ENCODE results near the gene COL24A1. TPM values are rescaled to one million over a fixed set of nuclear protein-coding genes. Genes with fewer than 3 reads are reported as not detected.
"Not testable (repeated sequence)": the region's sequence is repeated elsewhere in the genome, so short reads cannot be mapped to it uniquely, and the experiment has no call there.

COL24A1 gene
- total RNA-seq, 1 experiment from 2014 or later = 0.07 TPM

DNA sequence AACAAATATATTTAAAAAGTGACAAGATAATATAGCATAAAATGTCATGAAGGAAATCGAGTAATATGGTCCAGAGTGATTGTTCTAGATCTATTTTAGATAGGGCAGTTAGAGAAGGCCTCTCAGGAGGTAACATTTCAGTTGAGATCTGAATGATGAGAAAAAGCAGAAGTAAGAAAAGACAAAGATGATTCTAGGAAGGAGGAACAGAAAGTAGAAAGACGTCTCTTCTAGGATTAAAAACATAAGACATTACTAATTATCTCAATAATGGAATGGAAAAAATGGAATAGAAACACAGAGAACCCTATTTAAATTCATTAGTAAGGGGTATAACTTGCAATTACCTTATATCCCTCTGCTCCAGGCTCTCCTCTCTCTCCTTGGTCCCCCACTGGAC is 318.3 kb downstream of the COL24A1 start:
- ATAC-seq (no peak), DNase-seq (no peak)
- Histone ChIP-seq H3K27me3 (ENCODE audit: low read length) (no peaks in the 10 kb centered on the region), H3K9me3 (ENCODE audit: low read length) (no peaks in the 10 kb centered on the region), H3K36me3 (ENCODE audit: low read depth, low read length) (no peaks in the 10 kb centered on the region), H3K4me1 (ENCODE audit: insufficient read depth, low read length) (no peaks in the 10 kb centered on the region), H3K4me3 (ENCODE audit: low read length) (no peak overlapping the region), H3F3A (ENCODE audit: low read length, unreplicated experiment) (no peaks in the 10 kb centered on the region), H3K79me2 (ENCODE audit: low read length) (no peaks in the 10 kb centered on the region), H3K9ac (ENCODE audit: low read length) (no peak overlapping the region), H2AFZ (ENCODE audit: low read length) (no peak overlapping the region), H3K4me2 (ENCODE audit: low read length) (no peak overlapping the region), H4K20me1 (ENCODE audit: low read length) (no peaks in the 10 kb centered on the region), H3K27ac (ENCODE audit: low read length) (no peak overlapping the region), H3K9me2 (replicated peaks; ENCODE audit: low read length) (no peaks in the 10 kb centered on the region)
- CTCF ChIA-PET = no interaction called here
- no TSS peak for BruUV-seq (replicated peaks)
- POLR2A ChIA-PET (ENCODE audit: unreplicated experiment) = no interaction called here
- intact Hi-C loops (cut with micrococcal nuclease) = no loop called here
- TF ChIP-seq EZH2phosphoT487 (IDR thresholded peaks at IDR 0.05; ENCODE audit: borderline replicate concordance, low read length) (no peak), EZH2 (IDR thresholded peaks at IDR 0.05; ENCODE audit: low read length, unreplicated experiment) (no peak)
- TF ChIP-seq, protein P1, sequence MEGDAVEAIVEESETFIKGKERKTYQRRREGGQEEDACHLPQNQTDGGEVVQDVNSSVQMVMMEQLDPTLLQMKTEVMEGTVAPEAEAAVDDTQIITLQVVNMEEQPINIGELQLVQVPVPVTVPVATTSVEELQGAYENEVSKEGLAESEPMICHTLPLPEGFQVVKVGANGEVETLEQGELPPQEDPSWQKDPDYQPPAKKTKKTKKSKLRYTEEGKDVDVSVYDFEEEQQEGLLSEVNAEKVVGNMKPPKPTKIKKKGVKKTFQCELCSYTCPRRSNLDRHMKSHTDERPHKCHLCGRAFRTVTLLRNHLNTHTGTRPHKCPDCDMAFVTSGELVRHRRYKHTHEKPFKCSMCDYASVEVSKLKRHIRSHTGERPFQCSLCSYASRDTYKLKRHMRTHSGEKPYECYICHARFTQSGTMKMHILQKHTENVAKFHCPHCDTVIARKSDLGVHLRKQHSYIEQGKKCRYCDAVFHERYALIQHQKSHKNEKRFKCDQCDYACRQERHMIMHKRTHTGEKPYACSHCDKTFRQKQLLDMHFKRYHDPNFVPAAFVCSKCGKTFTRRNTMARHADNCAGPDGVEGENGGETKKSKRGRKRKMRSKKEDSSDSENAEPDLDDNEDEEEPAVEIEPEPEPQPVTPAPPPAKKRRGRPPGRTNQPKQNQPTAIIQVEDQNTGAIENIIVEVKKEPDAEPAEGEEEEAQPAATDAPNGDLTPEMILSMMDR (conservative IDR thresholded peaks at IDR 0.05; ENCODE audit: low read depth, low read length) = no peak

DNA sequence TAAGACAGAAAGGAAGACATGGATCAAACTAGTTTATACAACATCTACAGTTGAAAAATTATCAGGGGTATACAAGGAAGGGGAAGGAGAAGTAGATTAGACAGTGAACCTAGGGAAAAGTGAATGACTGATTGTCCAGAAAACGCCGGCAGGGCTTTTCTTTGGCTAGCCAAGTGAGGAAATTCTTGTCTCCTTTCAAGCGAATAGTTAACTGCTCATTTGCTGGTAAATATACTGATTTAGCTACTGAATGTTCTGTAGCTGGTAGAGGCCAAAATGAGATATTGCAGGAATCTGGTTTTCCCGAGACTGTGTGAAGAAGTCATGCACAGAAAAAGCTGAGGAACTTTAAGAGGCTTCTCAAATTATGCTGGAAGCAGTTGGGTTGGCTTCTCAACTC is 319.8 kb downstream of the COL24A1 start:
- Histone ChIP-seq H3K4me1 (ENCODE audit: insufficient read depth, low read length) (no peaks in the 10 kb centered on the region), H3K9me2 (replicated peaks; ENCODE audit: low read length) (no peaks in the 10 kb centered on the region), H3K27me3 (ENCODE audit: low read length) (no peaks in the 10 kb centered on the region), H3K4me3 (ENCODE audit: low read length) (no peak overlapping the region), H3K36me3 (ENCODE audit: low read depth, low read length) (no peaks in the 10 kb centered on the region), H2AFZ (ENCODE audit: low read length) (no peak overlapping the region), H4K20me1 (ENCODE audit: low read length) (no peaks in the 10 kb centered on the region), H3K9me3 (ENCODE audit: low read length) (no peaks in the 10 kb centered on the region), H3K4me2 (ENCODE audit: low read length) (no peak overlapping the region), H3F3A (ENCODE audit: low read length, unreplicated experiment) (no peaks in the 10 kb centered on the region), H3K79me2 (ENCODE audit: low read length) (no peaks in the 10 kb centered on the region), H3K9ac (ENCODE audit: low read length) (no peak overlapping the region), H3K27ac (ENCODE audit: low read length) (no peak overlapping the region)
- no TSS peak for BruUV-seq (replicated peaks)
- ChIA-PET POLR2A (ENCODE audit: unreplicated experiment) (no interaction called here), CTCF (no interaction called here)
- DNase-seq (no peak), ATAC-seq (no peak)
- TF ChIP-seq EZH2 (IDR thresholded peaks at IDR 0.05; ENCODE audit: low read length, unreplicated experiment) (no peak), EZH2phosphoT487 (IDR thresholded peaks at IDR 0.05; ENCODE audit: borderline replicate concordance, low read length) (no peak)
- TF ChIP-seq, protein P1 (conservative IDR thresholded peaks at IDR 0.05; ENCODE audit: low read depth, low read length) = no peak
- intact Hi-C loops (cut with micrococcal nuclease) = no loop called here

GRCh38 chr1:85833165-85833564 is 323.4 kb downstream of the COL24A1 start:
- H3K4me3 ChIP-seq (ENCODE audit: low read length); CTCF ChIA-PET; H3K4me1 ChIP-seq (ENCODE audit: insufficient read depth, low read length); intact Hi-C loops (cut with micrococcal nuclease); H3K4me2 ChIP-seq (ENCODE audit: low read length); H3K27me3 ChIP-seq (ENCODE audit: low read length); ATAC-seq; H3K27ac ChIP-seq (ENCODE audit: low read length); BruUV-seq (replicated peaks); H2AFZ ChIP-seq (ENCODE audit: low read length); H3K9me2 ChIP-seq (replicated peaks; ENCODE audit: low read length); H4K20me1 ChIP-seq (ENCODE audit: low read length); H3K9ac ChIP-seq (ENCODE audit: low read length); H3K79me2 ChIP-seq (ENCODE audit: low read length); POLR2A ChIA-PET (ENCODE audit: unreplicated experiment); H3K9me3 ChIP-seq (ENCODE audit: low read length); H3K36me3 ChIP-seq (ENCODE audit: low read depth, low read length); H3F3A ChIP-seq (ENCODE audit: low read length, unreplicated experiment); DNase-seq: not testable (repeated sequence)
